Left ventricle myocardium inferior (tissue), 1 donor: ENCODE results near the gene GABRG3. TPM values are rescaled to one million over a fixed set of nuclear protein-coding genes. Genes with fewer than 3 reads are reported as not detected.

Source experiments
- DNase-seq: peaks from one replicate; pipeline ENCODE4 v3.0.0-alpha.2; 2020
- H3K27ac ChIP-seq: fragments of 200-600 bp; replicated peaks from 2 replicates; pipeline ENCODE4 v1.8.0; 2021
- H3K27me3 ChIP-seq: fragments of 200-600 bp; 2 replicates; pipeline ENCODE4 v1.8.0; 2021; ENCODE audit warnings: low read depth
- H3K36me3 ChIP-seq: fragments of 200-600 bp; 2 replicates; pipeline ENCODE4 v1.8.0; 2021
- H3K4me1 ChIP-seq: fragments of 200-600 bp; 2 replicates; pipeline ENCODE4 v1.8.0; 2021
- H3K4me3 ChIP-seq: fragments of 200-600 bp; 2 replicates; pipeline ENCODE4 v1.8.0; 2021; ENCODE audit warnings: mild to moderate bottlenecking, moderate library complexity
- H3K9me3 ChIP-seq: fragments of 200-600 bp; replicated peaks from 2 replicates; pipeline ENCODE4 v1.8.0; 2021
- intact Hi-C: fragments of 100-400 bp; cut with micrococcal nuclease; formaldehyde crosslinking; loops from one replicate; pipeline ENCODE4 v1.11.0; 2022
- total RNA-seq: library from RNA; stranded (reverse); fragmentation: NEBNext Ultra II Directional; extraction: Animal tissue kit (Norgen Biotek cat#: 25700); gene quantifications from one replicate; pipeline ENCODE4 v1.2.1, GENCODE V29; 2021
- TF ChIP-seq, protein P1 (sequence below): fragments of 200-600 bp; IDR thresholded peaks from 2 replicates; pipeline ENCODE4 v1.8.0; 2021; ENCODE audit warnings: antibody characterized with exemption, mild to moderate bottlenecking, borderline replicate concordance
- donor health status: DM: no; HTN: yes; CAD: no; lungs with severe emphysema.

The GABRG3 gene
- total RNA-seq, 1 donor from 2014 or later, result not detected

DNA sequence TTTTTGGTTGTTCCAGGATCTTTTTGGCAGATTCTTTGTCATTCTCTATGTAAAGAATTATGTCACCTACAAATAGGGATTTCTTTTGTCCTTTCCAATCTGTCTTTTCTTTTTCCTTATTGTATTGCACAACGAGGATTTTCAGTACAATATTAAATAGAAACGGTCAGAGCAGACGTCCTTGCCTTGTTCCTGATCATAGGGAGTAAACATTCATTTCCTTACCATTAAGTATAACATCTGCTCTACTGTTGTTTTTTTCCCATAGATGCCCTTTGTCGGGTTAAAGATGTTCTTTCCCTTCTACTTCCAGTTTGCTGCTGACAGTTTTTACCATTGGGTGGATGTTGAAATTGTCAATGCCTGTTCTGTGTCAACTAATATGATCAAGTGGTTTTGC is 599.8 kb downstream of the GABRG3 start:
- Histone ChIP-seq H3K4me3 (no peak overlapping the region), H3K9me3 (no peaks in the 10 kb centered on the region), H3K4me1 (no peaks in the 10 kb centered on the region), H3K27ac (no peak overlapping the region), H3K27me3 (peaks cover 11% of the 10 kb centered on the region), H3K36me3 (no peaks in the 10 kb centered on the region)
- TF ChIP-seq, protein P1, sequence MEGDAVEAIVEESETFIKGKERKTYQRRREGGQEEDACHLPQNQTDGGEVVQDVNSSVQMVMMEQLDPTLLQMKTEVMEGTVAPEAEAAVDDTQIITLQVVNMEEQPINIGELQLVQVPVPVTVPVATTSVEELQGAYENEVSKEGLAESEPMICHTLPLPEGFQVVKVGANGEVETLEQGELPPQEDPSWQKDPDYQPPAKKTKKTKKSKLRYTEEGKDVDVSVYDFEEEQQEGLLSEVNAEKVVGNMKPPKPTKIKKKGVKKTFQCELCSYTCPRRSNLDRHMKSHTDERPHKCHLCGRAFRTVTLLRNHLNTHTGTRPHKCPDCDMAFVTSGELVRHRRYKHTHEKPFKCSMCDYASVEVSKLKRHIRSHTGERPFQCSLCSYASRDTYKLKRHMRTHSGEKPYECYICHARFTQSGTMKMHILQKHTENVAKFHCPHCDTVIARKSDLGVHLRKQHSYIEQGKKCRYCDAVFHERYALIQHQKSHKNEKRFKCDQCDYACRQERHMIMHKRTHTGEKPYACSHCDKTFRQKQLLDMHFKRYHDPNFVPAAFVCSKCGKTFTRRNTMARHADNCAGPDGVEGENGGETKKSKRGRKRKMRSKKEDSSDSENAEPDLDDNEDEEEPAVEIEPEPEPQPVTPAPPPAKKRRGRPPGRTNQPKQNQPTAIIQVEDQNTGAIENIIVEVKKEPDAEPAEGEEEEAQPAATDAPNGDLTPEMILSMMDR, result no peak
- no peak for DNase-seq
- intact Hi-C loops, result no loop called here

DNA sequence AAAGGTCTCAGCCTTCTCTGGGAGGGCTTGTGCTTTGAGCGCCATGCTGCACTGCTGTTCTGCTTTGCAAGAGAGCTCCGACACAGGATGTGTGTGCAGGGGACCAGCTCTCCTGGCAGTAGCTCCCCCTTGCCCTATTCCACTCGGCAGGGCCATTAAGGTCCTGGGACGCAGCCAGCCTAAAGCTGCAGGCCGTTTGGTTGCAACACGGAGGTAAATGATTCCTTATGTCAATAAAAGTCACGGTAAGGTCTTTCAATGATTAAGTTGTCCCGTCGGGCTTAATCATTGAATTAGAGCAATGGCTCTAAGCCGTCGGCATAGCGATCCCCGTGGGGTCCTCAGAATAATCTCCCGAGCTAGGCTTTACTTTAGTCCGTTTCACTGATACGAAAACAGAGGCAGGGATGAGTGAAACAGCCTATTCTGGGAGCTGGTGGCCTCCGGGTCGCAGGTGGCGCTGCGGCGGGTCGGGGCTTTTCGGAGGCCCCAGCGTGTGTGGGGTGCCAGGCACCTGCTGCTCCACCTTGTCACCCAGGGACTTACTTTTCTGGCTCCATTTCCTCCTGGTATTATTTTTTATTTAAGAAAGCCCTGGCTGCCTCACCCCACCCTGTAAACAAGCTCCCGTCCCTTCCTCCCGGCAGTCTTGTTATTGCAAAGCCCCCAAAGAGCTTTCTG is 603.0 kb downstream of the GABRG3 start:
- Histone ChIP-seq H3K4me1 (no peaks in the 10 kb centered on the region), H3K27me3 (peaks cover 9% of the 10 kb centered on the region), H3K9me3 (peaks cover 12% of the 10 kb centered on the region), H3K4me3 (no peak overlapping the region), H3K36me3 (no peaks in the 10 kb centered on the region), H3K27ac (no peak overlapping the region)
- DNase-seq, result no peak
- TF ChIP-seq, protein P1, result no peak
- intact Hi-C loops, result no loop called here

DNA sequence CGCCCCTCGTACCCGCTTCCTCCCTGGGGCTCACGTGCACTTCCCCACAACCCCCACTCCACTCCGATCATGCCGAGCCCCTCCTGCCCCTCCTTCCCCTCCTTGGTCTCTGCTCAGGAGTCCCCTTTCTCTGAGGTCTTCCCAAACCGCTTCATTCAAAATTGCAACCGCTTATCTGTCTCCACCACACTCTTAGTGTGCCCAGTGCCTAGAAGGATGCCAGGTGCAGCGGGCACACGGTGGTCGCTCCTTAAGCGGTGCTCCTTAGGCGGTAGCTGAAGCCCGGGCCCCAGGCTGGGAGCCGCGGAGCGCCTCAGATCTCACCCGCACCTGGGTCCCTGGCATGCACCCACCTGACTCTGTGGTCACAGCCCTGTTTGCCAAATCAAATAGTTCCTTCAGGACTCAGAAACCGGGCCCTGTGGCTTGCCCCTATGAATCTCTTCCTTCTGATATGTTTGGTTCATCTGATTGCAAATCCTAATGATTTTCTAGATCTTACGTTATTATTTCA is 603.6 kb downstream of the GABRG3 start:
- H3K4me1 ChIP-seq, result no peaks in the 10 kb centered on the region
- intact Hi-C loops, result no loop called here
- no peaks in the 10 kb centered on the region for H3K36me3 ChIP-seq
- peaks cover 16% of the 10 kb centered on the region for H3K9me3 ChIP-seq
- no peak for DNase-seq
- H3K27me3 ChIP-seq, result peaks cover 9% of the 10 kb centered on the region
- no peak overlapping the region for H3K4me3 ChIP-seq
- no peak overlapping the region for H3K27ac ChIP-seq
- TF ChIP-seq, protein P1, result no peak

DNA sequence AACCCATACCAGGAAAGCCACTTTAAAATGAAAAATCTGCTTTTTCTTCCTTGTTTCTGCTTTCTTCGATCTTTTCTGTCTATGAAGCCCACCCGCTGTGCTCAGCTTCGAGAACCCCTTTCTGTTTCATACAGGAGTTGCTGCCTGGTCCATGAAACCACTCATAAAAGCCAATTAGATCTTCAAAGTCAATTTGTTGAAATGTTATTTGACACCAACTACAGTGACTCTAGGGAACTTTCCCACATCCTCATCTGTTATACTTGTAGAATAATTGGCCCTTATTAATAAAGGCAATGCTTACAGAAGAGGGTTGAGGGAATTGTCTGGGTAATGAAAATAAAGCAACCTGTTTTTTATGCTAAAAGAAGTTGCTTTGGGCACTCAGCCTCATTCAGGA is 604.5 kb downstream of the GABRG3 start:
- no peak for DNase-seq
- H3K27ac ChIP-seq, result no peak overlapping the region
- TF ChIP-seq, protein P1, result no peak
- H3K4me1 ChIP-seq, result no peaks in the 10 kb centered on the region
- intact Hi-C loops, result no loop called here
- peaks cover 11% of the 10 kb centered on the region for H3K27me3 ChIP-seq
- H3K4me3 ChIP-seq, result no peak overlapping the region
- H3K36me3 ChIP-seq, result no peaks in the 10 kb centered on the region
- peaks cover 16% of the 10 kb centered on the region for H3K9me3 ChIP-seq

DNA sequence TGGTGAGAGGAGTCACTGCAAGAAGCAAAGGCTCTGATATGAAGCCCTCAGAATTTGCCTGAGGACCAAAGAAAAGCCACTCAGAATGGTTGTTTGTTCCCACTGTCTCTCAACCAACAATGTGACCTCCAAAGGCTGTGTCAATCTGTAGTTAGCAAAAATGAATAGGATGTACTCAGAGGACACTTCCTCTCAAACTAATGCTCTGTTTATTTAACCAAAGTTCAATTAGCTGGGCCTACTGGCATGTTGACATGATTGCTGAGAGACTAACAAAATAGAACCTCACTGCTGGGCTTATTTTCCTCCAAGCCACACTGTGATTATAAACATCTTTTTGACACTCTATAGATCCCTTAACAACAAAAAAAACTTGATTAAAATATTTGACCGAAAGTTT is 605.6 kb downstream of the GABRG3 start:
- peaks cover 11% of the 10 kb centered on the region for H3K27me3 ChIP-seq
- TF ChIP-seq, protein P1, result no peak
- no peaks in the 10 kb centered on the region for H3K4me1 ChIP-seq
- H3K4me3 ChIP-seq, result no peak overlapping the region
- H3K36me3 ChIP-seq, result no peaks in the 10 kb centered on the region
- peaks cover 16% of the 10 kb centered on the region for H3K9me3 ChIP-seq
- no peak for DNase-seq
- intact Hi-C loops, result no loop called here
- no peak overlapping the region for H3K27ac ChIP-seq
